Mucosa of rectum (tissue), 2 donors: ENCODE measurements around the gene TTC33.
A peak's percentile ranks its signal among the peaks of the same experiment; 100 is the strongest.
"Not testable (repeated sequence)": the region's sequence is repeated elsewhere in the genome, so short reads cannot be mapped to it uniquely, and the experiment has no call there.

Experiments
- H3K27ac ChIP-seq, 2 donors: one replicate each; pipeline ENCODE4 v1.7.0; 2013; ENCODE audit warnings: inconsistent platforms in 2 of 2, low read depth in 2 of 2, low read length in 2 of 2
- H3K27me3 ChIP-seq, 2 donors: one replicate each; pipeline ENCODE4 v1.7.0; 2013; ENCODE audit warnings: low read length in 2 of 2; ENCODE audit not compliant: control insufficient read depth in 2 of 2, insufficient read depth in 2 of 2
- H3K36me3 ChIP-seq, 2 donors: one replicate each; pipeline ENCODE4 v1.7.0; 2013; ENCODE audit warnings: low read length in 2 of 2; ENCODE audit not compliant: control insufficient read depth in 2 of 2, insufficient read depth in 2 of 2
- H3K4me1 ChIP-seq, 2 donors: one replicate each; pipeline ENCODE4 v1.7.0; 2013; ENCODE audit warnings: low read length in 2 of 2, mild to moderate bottlenecking in 1 of 2; ENCODE audit not compliant: control insufficient read depth in 2 of 2, insufficient read depth in 2 of 2
- H3K4me3 ChIP-seq, 2 donors: one replicate each; pipeline ENCODE4 v1.7.0; 2013; ENCODE audit warnings: low read length in 2 of 2
- H3K9ac ChIP-seq, 2 donors: one replicate each; pipeline ENCODE4 v1.7.0; 2013; ENCODE audit warnings: low read length in 2 of 2, low read depth in 1 of 2, mild to moderate bottlenecking in 1 of 2
- H3K9me3 ChIP-seq, 2 donors: one replicate each; pipeline ENCODE4 v1.7.0; 2013; ENCODE audit warnings: low read length in 2 of 2; ENCODE audit not compliant: control insufficient read depth in 2 of 2
- donor health status: healthy.
- donor health status: Normal muscosa, but diverticular disease.

TTC33 gene, protein sequence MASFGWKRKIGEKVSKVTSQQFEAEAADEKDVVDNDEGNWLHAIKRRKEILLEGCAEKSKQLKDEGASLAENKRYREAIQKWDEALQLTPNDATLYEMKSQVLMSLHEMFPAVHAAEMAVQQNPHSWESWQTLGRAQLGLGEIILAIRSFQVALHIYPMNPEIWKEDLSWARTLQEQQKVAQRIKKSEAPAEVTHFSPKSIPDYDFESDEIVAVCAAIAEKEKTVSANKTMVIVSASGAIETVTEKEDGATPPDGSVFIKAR

GRCh38 chr5:40755407-40756365 lies at the start of gene TTC33:
TTC33 (minus strand) TSS chr5:40755961; CDS start chr5:40747018, 8,943 bp downstream.
- peak within 1 kb of the TSS; percentile 75 to 96 for H3K4me3 ChIP-seq
- peaks cover 0 to 6% of the 10 kb centered on the region in 2 donors for H3K36me3 ChIP-seq

GRCh38 chr5:40801771-40802562 lies 46.2 kb upstream of the TTC33 start:
- H3K36me3 ChIP-seq: no peaks in the 10 kb centered on the region
- no peaks in the 10 kb centered on the region for H3K27me3 ChIP-seq
- H3K4me3 ChIP-seq: no peak overlapping the region
- H3K9ac ChIP-seq: no peak overlapping the region
- H3K4me1 ChIP-seq: peaks cover 3 to 6% of the 10 kb centered on the region in 2 donors
- no peaks in the 10 kb centered on the region for H3K9me3 ChIP-seq
- H3K27ac ChIP-seq: no peak overlapping the region

More at GRCh38 chr5:40755407-40756365, at the start of gene TTC33:
- Histone ChIP-seq H3K27me3 (no peaks in the 10 kb centered on the region), H3K4me1 (peaks cover 0 to 11% of the 10 kb centered on the region in 2 donors), H3K9ac (peak within 1 kb of the TSS; percentile 86 to 92), H3K27ac (peak within 1 kb of the TSS; percentile 84 to 93), H3K9me3 (no peaks in the 10 kb centered on the region)

GRCh38 chr5:40799258-40799657 lies 43.5 kb upstream of the TTC33 start:
- H3K9ac ChIP-seq: no peak overlapping the region
- H3K4me3 ChIP-seq: no peak overlapping the region

GRCh38 chr5:40798801-40799210 lies 43.0 kb upstream of the TTC33 start:
- H3K4me1 ChIP-seq: peaks cover 14% of the 10 kb centered on the region in 2 donors
- H3K9ac ChIP-seq: peak overlapping the region; percentile 83 to 90
- peak overlapping the region; percentile 90 to 100 for H3K4me3 ChIP-seq
- H3K27ac ChIP-seq: peak overlapping the region; percentile 75 to 85
- no peaks in the 10 kb centered on the region for H3K27me3 ChIP-seq
- H3K9me3 ChIP-seq: no peaks in the 10 kb centered on the region
- H3K36me3 ChIP-seq: no peaks in the 10 kb centered on the region

More at GRCh38 chr5:40799258-40799657, 43.5 kb upstream of the TTC33 start:
- Histone ChIP-seq H3K9me3 (no peaks in the 10 kb centered on the region), H3K27ac (no peak overlapping the region), H3K36me3 (no peaks in the 10 kb centered on the region), H3K4me1 (peaks cover 14% of the 10 kb centered on the region in 2 donors), H3K27me3 (no peaks in the 10 kb centered on the region)

GRCh38 chr5:40798012-40798800 lies 42.4 kb upstream of the TTC33 start, which contains the start of gene PRKAA1:
PRKAA1 (minus strand) TSS chr5:40798374; CDS start chr5:40798189, 185 bp downstream.
- Histone ChIP-seq H3K9ac (peak within 1 kb of the TSS; percentile 85 to 90), H3K27ac (peak within 1 kb of the TSS; percentile 91 to 92), H3K4me3 (peak within 1 kb of the TSS; percentile 95 to 100), H3K27me3 (no peaks in the 10 kb centered on the region), H3K9me3 (no peaks in the 10 kb centered on the region), H3K36me3 (no peaks in the 10 kb centered on the region), H3K4me1 (peaks cover 14% of the 10 kb centered on the region in 2 donors)

GRCh38 chr5:40797273-40798011 lies 41.7 kb upstream of the TTC33 start:
- H3K27ac ChIP-seq: peak overlapping the region; percentile 91 to 92
- H3K4me1 ChIP-seq: peaks cover 14% of the 10 kb centered on the region in 2 donors
- peak overlapping the region; percentile 95 to 100 for H3K4me3 ChIP-seq
- no peaks in the 10 kb centered on the region for H3K9me3 ChIP-seq
- no peaks in the 10 kb centered on the region for H3K36me3 ChIP-seq
- peak overlapping the region; percentile 85 to 86 for H3K9ac ChIP-seq
- H3K27me3 ChIP-seq: no peaks in the 10 kb centered on the region

DNA sequence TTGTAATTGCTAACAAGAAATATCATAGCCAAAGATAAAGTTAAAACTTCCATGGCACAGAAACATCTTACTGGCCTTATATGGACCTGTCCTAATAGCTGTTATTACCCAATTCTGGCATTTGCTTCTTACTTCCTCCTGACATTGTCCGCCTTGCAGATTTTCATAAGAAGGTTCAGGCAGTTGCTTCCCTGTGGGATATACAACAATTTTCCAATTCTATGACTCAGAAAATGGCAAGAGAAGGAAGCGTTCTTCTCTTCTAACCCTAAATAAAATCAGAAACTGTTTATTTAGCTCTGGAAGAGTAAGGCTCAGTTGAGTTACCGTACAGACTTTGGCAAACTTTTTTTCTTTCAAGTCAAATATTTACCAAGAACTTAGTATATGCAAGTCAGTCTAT lies 40.7 kb upstream of the TTC33 start:
- no peaks in the 10 kb centered on the region for H3K9me3 ChIP-seq
- peak overlapping the region in 1 of 2 donors; percentile 16 for H3K27ac ChIP-seq
- H3K27me3 ChIP-seq: no peaks in the 10 kb centered on the region
- H3K4me3 ChIP-seq: peak overlapping the region; percentile 95 to 100
- H3K4me1 ChIP-seq: peaks cover 14 to 21% of the 10 kb centered on the region in 2 donors
- H3K36me3 ChIP-seq: no peaks in the 10 kb centered on the region
- H3K9ac ChIP-seq: peak overlapping the region; percentile 5 to 85

DNA sequence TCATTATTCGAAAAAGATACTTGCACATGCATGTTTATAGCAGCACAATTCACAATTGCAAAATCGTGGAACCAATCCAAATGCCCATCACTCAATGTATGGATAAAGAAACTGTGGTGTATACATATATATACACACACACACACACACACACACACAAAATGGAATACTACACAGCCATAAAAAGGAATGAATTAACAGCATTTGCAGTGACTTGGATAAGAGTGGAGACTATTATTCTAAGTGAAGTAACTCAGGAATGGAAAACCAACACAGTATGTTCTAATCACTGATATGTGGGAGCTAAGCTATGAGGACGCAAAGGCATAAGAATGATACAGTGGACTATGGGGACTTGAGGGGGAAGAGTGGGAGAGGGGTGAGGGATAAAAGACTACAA lies 39.1 kb upstream of the TTC33 start:
- H3K9ac ChIP-seq, H3K9me3 ChIP-seq, H3K36me3 ChIP-seq, H3K4me3 ChIP-seq, H3K27me3 ChIP-seq, H3K27ac ChIP-seq: not testable (repeated sequence)
- peaks cover 14 to 26% of the 10 kb centered on the region in 2 donors for H3K4me1 ChIP-seq
